NK-92 (cell line): ENCODE results near the gene TRAPPC8.
"Not testable (repeated sequence)": the region's sequence is repeated elsewhere in the genome, so short reads cannot be mapped to it uniquely, and the experiment has no call there.

Source experiments
- DNase-seq: peaks from one replicate; lab custom pipeline; 2025; ENCODE audit not compliant: unreplicated experiment; lab: John Stamatoyannopoulos, UW

Gene TRAPPC8

DNA sequence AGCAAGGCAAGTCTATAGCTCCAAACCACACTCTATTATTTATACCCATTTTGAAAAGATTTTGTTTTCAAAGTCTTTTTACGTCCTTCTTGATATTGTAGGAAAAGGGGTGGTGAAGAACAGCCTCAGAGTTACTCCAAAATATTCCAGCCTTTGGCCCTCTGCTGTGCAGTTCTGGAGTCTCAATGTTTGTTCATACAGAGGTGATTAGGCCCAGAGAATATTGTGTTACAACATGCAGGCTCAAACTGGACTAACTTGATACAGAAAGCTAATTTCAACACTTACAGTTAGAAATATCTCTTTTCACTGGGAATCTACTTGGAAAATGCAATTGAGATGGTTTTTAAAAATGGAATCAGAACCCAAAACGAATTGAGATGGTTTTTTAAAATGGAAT, 141.8 kb downstream of the TRAPPC8 start:
- no peak for DNase-seq

DNA sequence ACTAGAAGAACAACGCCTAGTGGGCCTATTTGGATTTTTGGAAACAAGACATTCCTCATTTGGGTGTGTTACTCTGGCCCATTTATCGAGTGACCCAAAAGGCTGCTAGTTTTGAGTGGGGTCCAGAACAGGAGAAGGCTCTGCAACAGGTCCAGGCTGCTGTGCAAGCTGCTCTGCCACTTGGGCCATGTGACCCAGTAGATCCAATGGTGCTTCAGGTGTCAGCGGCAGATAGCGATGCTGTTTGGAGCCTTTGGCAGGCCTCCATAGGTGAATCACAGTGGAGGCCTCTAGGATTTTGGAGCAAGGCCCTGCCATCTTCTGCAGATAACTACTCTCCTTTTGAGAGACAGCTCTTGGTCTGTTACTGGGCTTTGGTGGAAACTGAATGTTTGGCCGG, 143.7 kb downstream of the TRAPPC8 start:
- not testable (repeated sequence) for DNase-seq

DNA sequence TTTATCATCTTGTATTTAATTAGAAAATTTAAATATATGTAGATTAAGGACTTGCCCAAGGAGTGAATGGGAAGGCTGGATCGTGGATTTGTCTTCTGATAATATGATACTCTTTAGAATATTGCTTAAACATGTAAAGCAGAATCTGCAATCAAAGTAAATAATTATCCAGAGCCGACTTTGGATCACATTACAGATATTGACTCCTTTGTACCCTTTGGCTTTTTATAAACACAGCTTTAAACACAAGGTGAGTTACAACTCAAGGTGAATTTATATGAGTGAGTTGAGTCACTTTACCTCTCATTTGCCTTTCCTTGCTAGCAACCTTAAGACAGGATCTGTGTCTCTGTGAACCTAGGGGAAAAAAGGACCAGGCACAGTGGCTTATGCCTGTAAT, 144.5 kb downstream of the TRAPPC8 start:
- DNase-seq, result no peak

DNA sequence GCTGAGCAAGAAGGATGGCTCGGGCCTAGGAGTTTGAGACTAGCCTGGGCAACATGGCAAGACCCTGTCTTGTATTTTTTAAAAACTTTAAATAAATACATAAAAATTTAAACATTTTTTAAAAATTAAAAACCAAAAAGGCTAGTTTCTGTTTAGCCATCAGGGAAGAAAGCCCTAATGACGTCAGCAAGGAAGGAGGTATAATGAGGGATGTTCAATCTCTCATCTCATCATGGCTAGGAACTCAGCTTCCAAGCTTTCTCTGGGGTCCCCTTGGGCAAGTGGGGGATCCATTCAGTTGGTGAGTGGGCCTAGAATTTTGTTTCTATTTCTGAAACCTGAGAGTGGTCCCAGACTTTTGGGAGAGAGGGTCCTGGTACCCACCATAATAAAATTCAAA, 147.2 kb downstream of the TRAPPC8 start:
- DNase-seq, result no peak

- no peak for DNase-seq
Measured at GRCh38 chr18:31793531-31793930, 149.4 kb downstream of the TRAPPC8 start.

DNA sequence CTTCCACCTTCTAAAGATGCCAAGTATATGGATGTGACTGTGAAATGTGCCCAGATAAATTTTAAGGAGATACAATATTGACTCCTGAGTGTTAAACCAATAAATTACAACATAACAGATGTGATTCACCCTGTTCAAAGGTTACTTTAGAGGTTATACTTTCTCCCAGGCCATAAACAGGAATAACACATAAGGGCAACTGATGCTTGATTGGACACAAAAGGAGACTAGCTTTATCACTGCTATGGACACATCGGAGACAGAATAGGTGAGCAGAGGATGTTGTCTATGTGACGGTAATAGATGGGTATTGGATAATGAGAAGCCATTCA, 150.4 kb downstream of the TRAPPC8 start:
- no peak for DNase-seq

DNA sequence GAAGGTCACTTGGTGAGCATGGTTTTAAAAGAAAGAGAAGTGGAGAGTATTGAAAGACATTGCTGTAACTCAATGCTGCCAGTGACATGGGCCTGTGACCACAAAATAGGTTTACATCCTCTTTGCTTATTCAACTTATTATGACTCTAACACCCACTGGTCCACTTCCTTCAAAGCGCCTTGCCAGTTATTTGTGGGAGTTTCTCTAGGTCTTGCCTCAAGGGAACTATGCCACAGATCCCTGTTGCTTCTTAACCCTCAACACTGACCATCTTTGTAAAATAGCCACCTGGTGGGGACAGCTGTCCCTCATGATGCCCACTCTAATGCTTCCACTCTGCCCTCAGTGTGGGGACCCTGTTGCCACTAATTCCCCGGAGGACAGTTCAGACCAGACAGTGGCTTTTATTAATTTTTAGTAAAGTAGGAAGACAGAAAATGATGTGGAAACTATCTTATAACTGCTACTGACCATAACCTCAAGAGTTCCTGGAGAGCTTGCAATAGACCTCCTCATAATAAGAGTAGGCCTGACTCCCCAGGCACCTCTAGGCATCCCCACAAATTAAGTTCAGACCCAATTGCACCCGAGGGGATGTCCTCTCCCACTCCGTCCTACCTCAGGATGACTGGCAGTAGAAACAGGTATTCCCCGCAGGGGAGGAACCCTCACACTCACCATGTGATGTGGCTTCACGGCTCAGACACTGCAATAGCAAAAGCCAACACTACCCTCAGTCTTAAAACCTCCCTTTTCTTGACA, 150.9 kb downstream of the TRAPPC8 start:
- DNase-seq, result no peak

GRCh38 chr18:31789409-31789808, 153.5 kb downstream of the TRAPPC8 start:
- no peak for DNase-seq

DNA sequence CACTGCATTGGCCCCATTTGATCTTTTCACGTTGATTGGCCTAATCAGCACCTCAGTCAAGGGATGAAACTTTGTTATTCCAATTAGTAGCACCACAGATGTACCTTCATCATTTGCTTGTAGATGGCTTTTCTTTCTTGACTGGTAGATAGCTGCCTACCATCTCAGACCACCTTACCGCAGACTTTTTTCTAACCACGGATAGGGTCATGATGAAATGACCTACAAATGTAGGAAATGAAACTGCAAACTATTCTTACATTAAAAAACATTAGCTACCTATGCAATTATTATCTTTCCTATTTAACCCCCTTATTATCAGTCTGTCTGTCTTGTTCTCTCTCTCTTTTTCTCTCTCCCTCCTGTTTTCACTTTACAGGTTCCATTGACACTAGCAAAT, 159.9 kb downstream of the TRAPPC8 start:
- DNase-seq, result no peak
